Measurements from ENCODE around the gene PQBP1. TPM values are rescaled to one million over a fixed set of nuclear protein-coding genes. Genes with fewer than 3 reads are reported as not detected.
"Not testable (repeated sequence)": the region's sequence is repeated elsewhere in the genome, so short reads cannot be mapped to it uniquely, and the experiment has no call there.

The PQBP1 gene
- total and polyA plus RNA-seq, 2 donors (not counting 3 experiments of a cell fraction or from before 2014, with no cell fraction given): 86.3 to 86.8 TPM

DNA sequence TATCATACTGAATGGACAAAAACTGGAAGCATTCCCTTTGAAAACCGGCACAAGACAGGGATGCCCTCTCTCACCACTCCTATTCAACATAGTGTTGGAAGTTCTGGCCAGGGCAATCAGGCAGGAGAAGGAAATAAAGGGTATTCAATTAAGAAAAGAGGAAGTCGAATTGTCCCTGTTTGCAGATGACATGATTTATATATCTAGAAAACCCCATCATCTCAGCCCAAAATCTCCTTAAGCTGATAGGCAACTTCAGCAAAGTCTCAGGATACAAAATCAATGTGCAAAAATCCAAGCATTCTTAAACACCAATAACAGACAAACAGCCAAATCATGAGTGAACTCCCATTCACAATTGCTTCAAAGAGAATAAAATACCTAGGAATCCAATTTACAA, 25.7 kb upstream of the PQBP1 start:
- H4K20me1 ChIP-seq (replicated peaks; ENCODE audit: control insufficient read depth, extremely low read depth, insufficient read depth, low read length); H2AFZ ChIP-seq (ENCODE audit: low read depth, low read length); BruUV-seq (replicated peaks); DNase-seq (ENCODE audit: low read depth, low spot score); intact Hi-C loops (cut with micrococcal nuclease); H3K79me2 ChIP-seq (ENCODE audit: control insufficient read depth, insufficient read depth, low read length); dilution Hi-C loops (cut with MboI; ENCODE audit: extremely low pct_ligation_motif_present, low sequenced_read_pairs); H3K4me3 ChIP-seq (replicated peaks in 1 of 3; ENCODE audit: insufficient read depth in 1 of 3, low read depth in 1 of 3, low read length in 3 of 3); FAIRE-seq; H3K27ac ChIP-seq (ENCODE audit: insufficient read depth, low read depth, low read length); H3K9me3 ChIP-seq (replicated peaks; ENCODE audit: control insufficient read depth, insufficient read depth, low read length); H3K9me1 ChIP-seq (replicated peaks; ENCODE audit: control insufficient read depth, extremely low read depth, insufficient read depth, low read length); POLR2A ChIA-PET; H3K9ac ChIP-seq (replicated peaks; ENCODE audit: extremely low read depth, insufficient read depth, low read length); H3K4me2 ChIP-seq (ENCODE audit: insufficient read depth, low read length); CTCF ChIA-PET; H3K36me3 ChIP-seq (ENCODE audit: control insufficient read depth in 2 of 2, extremely low read depth in 1 of 2, insufficient read depth in 2 of 2, low read length in 2 of 2); H3K27me3 ChIP-seq (ENCODE audit: control insufficient read depth in 2 of 2, insufficient read depth in 2 of 2, low read length in 2 of 2); H3K4me1 ChIP-seq (ENCODE audit: control insufficient read depth, extremely low read depth, insufficient read depth, low read length): not testable (repeated sequence)

DNA sequence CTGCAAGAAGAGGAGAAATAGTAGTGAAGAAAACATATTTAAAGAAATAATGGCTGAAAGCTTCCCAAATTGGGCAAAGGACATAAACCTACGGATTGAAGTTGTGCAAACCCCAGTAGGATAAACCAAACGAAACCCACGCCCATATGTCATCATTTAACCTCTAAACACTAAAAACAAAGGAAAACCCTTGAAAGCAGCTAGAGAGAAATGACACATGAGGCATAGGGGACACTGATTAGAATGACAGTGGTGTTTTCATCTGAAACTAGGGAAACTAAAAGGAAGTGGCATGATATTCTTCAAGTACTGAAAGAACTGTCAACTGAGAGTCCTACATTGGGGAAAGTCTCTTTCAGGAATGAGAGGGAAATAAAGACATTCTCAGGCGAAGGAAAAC, 20.8 kb upstream of the PQBP1 start:
- H3K9ac ChIP-seq (replicated peaks; ENCODE audit: extremely low read depth, insufficient read depth, low read length); POLR2A ChIA-PET; H3K4me1 ChIP-seq (ENCODE audit: control insufficient read depth, extremely low read depth, insufficient read depth, low read length); FAIRE-seq; H3K9me3 ChIP-seq (replicated peaks; ENCODE audit: control insufficient read depth, insufficient read depth, low read length); DNase-seq (ENCODE audit: low read depth, low spot score); dilution Hi-C loops (cut with MboI; ENCODE audit: extremely low pct_ligation_motif_present, low sequenced_read_pairs); H3K4me3 ChIP-seq (replicated peaks in 1 of 3; ENCODE audit: insufficient read depth in 1 of 3, low read depth in 1 of 3, low read length in 3 of 3); intact Hi-C loops (cut with micrococcal nuclease); CTCF ChIA-PET; H3K27ac ChIP-seq (ENCODE audit: insufficient read depth, low read depth, low read length); H3K9me1 ChIP-seq (replicated peaks; ENCODE audit: control insufficient read depth, extremely low read depth, insufficient read depth, low read length); H3K27me3 ChIP-seq (ENCODE audit: control insufficient read depth in 2 of 2, insufficient read depth in 2 of 2, low read length in 2 of 2); H2AFZ ChIP-seq (ENCODE audit: low read depth, low read length); BruUV-seq (replicated peaks); H3K79me2 ChIP-seq (ENCODE audit: control insufficient read depth, insufficient read depth, low read length); H3K36me3 ChIP-seq (ENCODE audit: control insufficient read depth in 2 of 2, extremely low read depth in 1 of 2, insufficient read depth in 2 of 2, low read length in 2 of 2); H4K20me1 ChIP-seq (replicated peaks; ENCODE audit: control insufficient read depth, extremely low read depth, insufficient read depth, low read length); H3K4me2 ChIP-seq (ENCODE audit: insufficient read depth, low read length): not testable (repeated sequence)

DNA sequence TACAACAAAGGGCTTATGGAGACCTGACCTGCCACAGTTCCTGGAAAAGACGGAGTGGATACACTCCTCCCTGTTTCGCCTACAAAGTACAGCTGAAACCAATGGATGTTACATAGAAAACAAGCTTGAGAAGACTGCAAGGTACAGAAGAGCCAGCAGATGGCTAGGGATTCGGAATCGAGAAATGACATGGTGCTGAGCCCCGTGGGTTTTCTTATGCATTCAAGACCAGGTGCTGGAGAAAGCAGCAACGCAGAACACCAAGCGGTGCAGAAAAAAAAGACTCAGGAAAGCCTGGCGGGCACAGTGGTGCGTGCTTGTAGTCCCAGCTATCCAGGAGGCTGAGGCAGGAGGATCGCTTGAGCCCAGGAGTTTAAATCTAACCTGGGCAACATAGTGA, 14.0 kb upstream of the PQBP1 start:
- no peaks in the 10 kb centered on the region for H3K4me1 ChIP-seq (ENCODE audit: control insufficient read depth, extremely low read depth, insufficient read depth, low read length)
- H3K27ac ChIP-seq (ENCODE audit: insufficient read depth, low read depth, low read length): no peak overlapping the region
- H3K9me1 ChIP-seq (replicated peaks; ENCODE audit: control insufficient read depth, extremely low read depth, insufficient read depth, low read length): no peaks in the 10 kb centered on the region
- H3K79me2 ChIP-seq (ENCODE audit: control insufficient read depth, insufficient read depth, low read length): no peaks in the 10 kb centered on the region
- H4K20me1 ChIP-seq (replicated peaks; ENCODE audit: control insufficient read depth, extremely low read depth, insufficient read depth, low read length): no peaks in the 10 kb centered on the region
- no peak overlapping the region for H3K9ac ChIP-seq (replicated peaks; ENCODE audit: extremely low read depth, insufficient read depth, low read length)
- ChIA-PET POLR2A (no interaction called here), CTCF (no interaction called here)
- DNase-seq (ENCODE audit: low read depth, low spot score) (no peak), FAIRE-seq (no peak)
- H2AFZ ChIP-seq (ENCODE audit: low read depth, low read length): no peak overlapping the region
- intact Hi-C loops (cut with micrococcal nuclease) (no loop called here), dilution Hi-C loops (cut with MboI; ENCODE audit: extremely low pct_ligation_motif_present, low sequenced_read_pairs) (no loop called here)
- no TSS peak for BruUV-seq (replicated peaks)
- no peak overlapping the region for H3K4me2 ChIP-seq (ENCODE audit: insufficient read depth, low read length)
- no peaks in the 10 kb centered on the region for H3K36me3 ChIP-seq (ENCODE audit: control insufficient read depth in 2 of 2, extremely low read depth in 1 of 2, insufficient read depth in 2 of 2, low read length in 2 of 2)
- H3K9me3 ChIP-seq (replicated peaks; ENCODE audit: control insufficient read depth, insufficient read depth, low read length): no peaks in the 10 kb centered on the region
- TF ChIP-seq MYC (IDR thresholded peaks at IDR 0.05; ENCODE audit: low read depth, low read length) (no peak), JUN (IDR thresholded peaks at IDR 0.05; ENCODE audit: borderline replicate concordance, insufficient read depth, insufficient read length, low read depth) (no peak), POLR2A (IDR thresholded peaks at IDR 0.05; ENCODE audit: low read depth, low read length) (no peak), EZH2 (IDR thresholded peaks at IDR 0.05; ENCODE audit: borderline replicate concordance, low read depth, low read length, severe bottlenecking) (no peak), GATA2 (IDR thresholded peaks at IDR 0.05; ENCODE audit: insufficient read depth, insufficient read length, low read depth, low read length) (no peak), POLR2AphosphoS5 (IDR thresholded peaks at IDR 0.05; ENCODE audit: insufficient read depth, low read depth, low read length) (no peak)
- TF ChIP-seq, protein P1, sequence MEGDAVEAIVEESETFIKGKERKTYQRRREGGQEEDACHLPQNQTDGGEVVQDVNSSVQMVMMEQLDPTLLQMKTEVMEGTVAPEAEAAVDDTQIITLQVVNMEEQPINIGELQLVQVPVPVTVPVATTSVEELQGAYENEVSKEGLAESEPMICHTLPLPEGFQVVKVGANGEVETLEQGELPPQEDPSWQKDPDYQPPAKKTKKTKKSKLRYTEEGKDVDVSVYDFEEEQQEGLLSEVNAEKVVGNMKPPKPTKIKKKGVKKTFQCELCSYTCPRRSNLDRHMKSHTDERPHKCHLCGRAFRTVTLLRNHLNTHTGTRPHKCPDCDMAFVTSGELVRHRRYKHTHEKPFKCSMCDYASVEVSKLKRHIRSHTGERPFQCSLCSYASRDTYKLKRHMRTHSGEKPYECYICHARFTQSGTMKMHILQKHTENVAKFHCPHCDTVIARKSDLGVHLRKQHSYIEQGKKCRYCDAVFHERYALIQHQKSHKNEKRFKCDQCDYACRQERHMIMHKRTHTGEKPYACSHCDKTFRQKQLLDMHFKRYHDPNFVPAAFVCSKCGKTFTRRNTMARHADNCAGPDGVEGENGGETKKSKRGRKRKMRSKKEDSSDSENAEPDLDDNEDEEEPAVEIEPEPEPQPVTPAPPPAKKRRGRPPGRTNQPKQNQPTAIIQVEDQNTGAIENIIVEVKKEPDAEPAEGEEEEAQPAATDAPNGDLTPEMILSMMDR (IDR thresholded peaks at IDR 0.05; ENCODE audit: extremely low read depth in 1 of 2, insufficient read depth in 1 of 2, low read depth in 1 of 2, low read length in 2 of 2): no peak
- H3K4me3 ChIP-seq (replicated peaks in 1 of 3; ENCODE audit: insufficient read depth in 1 of 3, low read depth in 1 of 3, low read length in 3 of 3): no peak overlapping the region
- no peaks in the 10 kb centered on the region for H3K27me3 ChIP-seq (ENCODE audit: control insufficient read depth in 2 of 2, insufficient read depth in 2 of 2, low read length in 2 of 2)

All from endothelial cell of umbilical vein (primary cell).